Measurements from ENCODE around the gene DGLUCY.

DNA sequence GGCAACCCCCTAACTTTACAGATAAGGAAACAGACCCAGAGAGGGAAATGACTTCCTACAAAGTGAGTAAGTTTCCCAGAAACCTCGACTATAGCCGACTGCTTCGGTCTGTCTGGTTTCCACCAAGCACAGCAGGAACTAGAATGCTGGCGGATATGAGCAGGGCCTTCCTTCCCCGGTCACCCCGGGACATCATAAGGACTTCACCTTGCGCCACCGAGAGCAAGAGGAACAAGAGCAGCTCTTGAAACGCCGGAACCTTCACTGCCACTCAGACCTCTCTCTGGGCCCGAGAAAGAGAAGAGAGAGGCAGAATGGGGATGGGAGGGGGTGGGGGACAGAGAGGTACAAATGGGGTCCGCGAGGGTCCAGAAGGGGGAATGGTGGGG is 160.0 kb downstream of the DGLUCY start:
- TF ChIP-seq ZNF274 (IDR thresholded peaks at IDR 0.05; ENCODE audit: low read depth, low read length) = no peak
- TF ChIP-seq SUZ12 (IDR thresholded peaks at IDR 0.05; ENCODE audit: extremely low read depth, insufficient read depth, insufficient read length) = no peak
- no peak for TF ChIP-seq YY1 (IDR thresholded peaks at IDR 0.05; ENCODE audit: insufficient read depth, insufficient read length)

Data from NT2/D1 (cell line).